NB4 (cell line): ENCODE measurements around the gene CDH4.
"Not testable (repeated sequence)": the region's sequence is repeated elsewhere in the genome, so short reads cannot be mapped to it uniquely, and the experiment has no call there.

Source experiments
- DNase-seq: peaks from one replicate; pipeline ENCODE4 v3.0.0; 2010; ENCODE audit warnings: low read depth
- H3K4me3 ChIP-seq: one replicate; pipeline ENCODE4 v1.5.1; 2011; ENCODE audit warnings: mild to moderate bottlenecking, low read depth, low read length, moderate library complexity
- MYC ChIP-seq: IDR thresholded peaks from 2 replicates; pipeline ENCODE4 v1.6.1; 2011; ENCODE audit warnings: low read depth, low read length
- POLR2A ChIP-seq: IDR thresholded peaks from 2 replicates; pipeline ENCODE4 v1.6.1; 2011; ENCODE audit warnings: mild to moderate bottlenecking; ENCODE audit not compliant: insufficient read length; ENCODE audit errors: extremely low read depth
- TF ChIP-seq, protein P1 (sequence below): IDR thresholded peaks from 2 replicates; pipeline ENCODE4 v1.6.1; 2011; ENCODE audit warnings: low read depth, low read length
- TF ChIP-seq, protein P2 (sequence below): IDR thresholded peaks from one replicate; pipeline ENCODE4 v1.5.1; 2012; ENCODE audit warnings: low read depth, low read length

CDH4 gene

DNA sequence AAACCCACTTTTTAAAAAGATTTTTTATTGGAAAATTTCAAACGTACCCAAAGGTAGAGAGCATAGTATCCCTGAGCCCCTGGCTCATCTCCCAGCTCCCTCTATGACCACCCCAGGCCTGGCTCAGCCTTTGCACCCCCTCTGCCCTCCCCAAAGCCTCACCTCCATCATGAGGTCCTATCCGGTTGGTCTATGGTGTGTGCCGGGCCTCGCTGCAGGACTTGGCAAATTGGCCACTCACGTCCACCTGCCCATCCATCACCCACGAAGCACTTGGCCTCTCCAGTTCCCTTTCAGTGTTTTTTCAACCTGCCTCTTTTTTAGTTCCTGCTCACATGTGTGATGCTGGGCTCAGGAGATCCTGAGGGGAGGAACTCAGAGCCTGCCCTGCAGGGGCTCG lies 147.4 kb downstream of the CDH4 start:
- TF ChIP-seq, protein P1, sequence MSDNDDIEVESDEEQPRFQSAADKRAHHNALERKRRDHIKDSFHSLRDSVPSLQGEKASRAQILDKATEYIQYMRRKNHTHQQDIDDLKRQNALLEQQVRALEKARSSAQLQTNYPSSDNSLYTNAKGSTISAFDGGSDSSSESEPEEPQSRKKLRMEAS: no peak
- TF ChIP-seq MYC (no peak), POLR2A (no peak)
- TF ChIP-seq, protein P2, sequence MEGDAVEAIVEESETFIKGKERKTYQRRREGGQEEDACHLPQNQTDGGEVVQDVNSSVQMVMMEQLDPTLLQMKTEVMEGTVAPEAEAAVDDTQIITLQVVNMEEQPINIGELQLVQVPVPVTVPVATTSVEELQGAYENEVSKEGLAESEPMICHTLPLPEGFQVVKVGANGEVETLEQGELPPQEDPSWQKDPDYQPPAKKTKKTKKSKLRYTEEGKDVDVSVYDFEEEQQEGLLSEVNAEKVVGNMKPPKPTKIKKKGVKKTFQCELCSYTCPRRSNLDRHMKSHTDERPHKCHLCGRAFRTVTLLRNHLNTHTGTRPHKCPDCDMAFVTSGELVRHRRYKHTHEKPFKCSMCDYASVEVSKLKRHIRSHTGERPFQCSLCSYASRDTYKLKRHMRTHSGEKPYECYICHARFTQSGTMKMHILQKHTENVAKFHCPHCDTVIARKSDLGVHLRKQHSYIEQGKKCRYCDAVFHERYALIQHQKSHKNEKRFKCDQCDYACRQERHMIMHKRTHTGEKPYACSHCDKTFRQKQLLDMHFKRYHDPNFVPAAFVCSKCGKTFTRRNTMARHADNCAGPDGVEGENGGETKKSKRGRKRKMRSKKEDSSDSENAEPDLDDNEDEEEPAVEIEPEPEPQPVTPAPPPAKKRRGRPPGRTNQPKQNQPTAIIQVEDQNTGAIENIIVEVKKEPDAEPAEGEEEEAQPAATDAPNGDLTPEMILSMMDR: no peak
- no peak for DNase-seq

DNA sequence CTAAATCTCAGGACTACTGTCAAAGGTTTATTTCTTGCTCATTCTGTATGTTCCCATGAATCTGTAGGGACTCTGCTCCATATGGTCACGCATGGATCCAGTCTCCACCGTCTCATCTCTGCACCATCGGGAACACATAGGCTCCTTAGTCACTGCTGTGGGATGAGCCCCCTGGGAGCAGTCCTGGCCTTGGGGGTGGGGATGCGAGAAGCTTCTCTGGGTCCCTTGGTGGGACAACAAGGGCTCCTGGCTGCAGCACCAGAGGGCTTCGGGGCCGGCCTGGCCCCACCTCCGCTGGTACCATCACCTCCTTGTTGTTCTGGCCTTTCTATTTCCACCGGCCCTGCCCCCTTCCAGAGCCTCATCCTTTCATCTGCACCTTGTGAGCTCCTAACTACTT lies 148.4 kb downstream of the CDH4 start:
- H3K4me3 ChIP-seq: no peak overlapping the region
- DNase-seq: no peak
- TF ChIP-seq, protein P1: no peak
- TF ChIP-seq MYC (no peak), POLR2A (no peak)
- TF ChIP-seq, protein P2: no peak

More for the DNA sequence above, 147.4 kb downstream of the CDH4 start:
- H3K4me3 ChIP-seq: no peak overlapping the region

DNA sequence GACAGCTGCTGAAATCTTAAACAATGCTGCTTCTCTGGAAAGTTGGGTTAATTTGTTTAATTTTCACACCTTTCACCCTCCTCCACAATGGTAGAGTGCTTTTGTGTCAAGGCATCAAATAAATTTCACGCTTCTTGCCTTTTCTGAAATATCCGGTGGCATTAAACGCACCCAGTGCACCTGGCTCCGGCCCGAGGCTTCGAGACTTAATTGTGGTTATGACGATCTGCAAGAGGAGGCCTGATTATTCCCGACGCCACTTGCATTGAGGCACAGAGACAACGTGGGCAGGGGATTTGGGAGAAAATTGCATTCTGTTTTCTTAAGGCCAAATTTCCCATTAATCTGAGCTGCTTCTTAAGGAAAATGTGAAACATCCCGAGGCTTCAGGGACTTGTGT lies 152.2 kb downstream of the CDH4 start:
- DNase-seq: no peak
- TF ChIP-seq, protein P2: no peak
- H3K4me3 ChIP-seq: no peak overlapping the region

DNA sequence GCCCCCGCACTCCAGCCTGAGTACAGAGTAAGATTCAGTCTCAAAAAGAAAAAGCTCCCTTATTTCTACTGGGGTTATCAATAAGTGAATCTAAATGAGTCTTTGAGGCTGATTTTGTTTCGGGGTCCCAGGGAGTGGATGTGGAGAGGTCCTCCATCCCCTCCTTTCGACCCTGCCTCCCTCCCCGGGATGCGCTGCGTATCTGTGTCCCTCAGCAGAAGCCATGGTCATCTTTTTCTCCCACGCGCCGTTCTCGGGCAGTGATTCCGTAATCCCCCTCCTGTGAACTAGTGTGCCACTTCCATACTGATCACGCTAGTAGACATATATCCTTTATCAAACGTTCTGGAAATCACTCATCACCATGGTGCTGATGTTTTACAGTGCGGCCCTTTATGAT lies 152.9 kb downstream of the CDH4 start:
- TF ChIP-seq POLR2A (no peak), MYC (no peak)
- TF ChIP-seq, protein P1: no peak
- TF ChIP-seq, protein P2: no peak
- H3K4me3 ChIP-seq: no peak overlapping the region
- no peak for DNase-seq

GRCh38 chr20:61406773-61407172 lies 154.7 kb downstream of the CDH4 start:
- DNase-seq, H3K4me3 ChIP-seq: not testable (repeated sequence)

DNA sequence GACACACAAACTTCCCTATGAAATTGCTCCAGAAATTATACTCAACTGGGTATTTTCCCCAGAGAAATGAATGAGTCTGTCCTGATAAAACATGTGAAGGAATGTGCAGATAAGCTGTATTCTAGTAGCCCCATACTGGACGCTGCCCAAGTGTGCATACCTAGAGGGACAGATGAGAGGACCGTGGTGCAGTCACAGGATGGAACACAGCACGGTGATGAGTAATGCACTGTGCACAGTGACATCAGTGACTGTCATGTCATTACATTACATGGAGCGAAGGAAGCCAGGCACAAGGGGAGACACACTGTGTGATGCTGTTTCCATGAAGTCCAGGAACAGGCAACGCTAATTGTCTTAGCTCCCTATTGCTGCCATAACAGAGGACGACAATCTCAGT lies 155.5 kb downstream of the CDH4 start:
- no peak overlapping the region for H3K4me3 ChIP-seq
- TF ChIP-seq, protein P2: no peak
- no peak for TF ChIP-seq MYC
- TF ChIP-seq, protein P1: no peak
- TF ChIP-seq POLR2A: no peak
- no peak for DNase-seq
